ENCODE measurements around the gene NR1D2. TPM values are rescaled to one million over a fixed set of nuclear protein-coding genes. Genes with fewer than 3 reads are reported as not detected.

Gene NR1D2
- total and polyA plus RNA-seq, 2 donors (not counting 1 experiment from before 2014, with no cell fraction given): 9.9 to 58.2 TPM

DNA sequence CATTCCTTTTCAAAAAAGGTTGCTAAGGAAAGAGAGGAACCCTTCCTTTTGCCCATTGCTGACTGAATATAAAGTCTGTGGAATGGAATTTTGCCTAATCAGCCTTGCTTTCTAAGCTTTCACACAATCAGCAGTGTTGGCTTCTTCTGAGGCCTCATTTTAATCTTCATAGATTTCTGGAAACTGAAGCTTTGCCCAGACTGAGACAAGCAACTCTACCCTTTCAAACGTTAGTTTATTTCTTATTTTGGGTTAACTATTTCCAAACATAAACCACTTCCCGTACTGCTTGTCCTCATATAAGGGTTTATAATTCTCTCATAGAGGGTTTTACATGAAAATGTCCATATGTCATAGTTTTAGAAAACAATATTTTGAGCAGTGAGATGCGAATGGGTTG, 82.9 kb downstream of the NR1D2 start:
- intact Hi-C loops (cut with micrococcal nuclease): no loop called here
- POLR2A ChIA-PET: no interaction called here

More for the DNA sequence above, 82.9 kb downstream of the NR1D2 start:
- H3K27ac ChIP-seq (ENCODE audit: low read length in 2 of 2): no peak overlapping the region
- DNase-seq (no peak), ATAC-seq (ENCODE audit: low read depth) (no peak)
- H3K4me1 ChIP-seq (ENCODE audit: control insufficient read depth in 2 of 2, insufficient read depth in 2 of 2, low read length in 2 of 2): no peaks in the 10 kb centered on the region
- no peak overlapping the region for H3K27ac Mint-ChIP-seq
- H3K27me3 Mint-ChIP-seq: peaks cover 19% of the 10 kb centered on the region
- H4K20me1 ChIP-seq (ENCODE audit: control insufficient read depth, insufficient read depth, low read length, poor library complexity, severe bottlenecking): no peaks in the 10 kb centered on the region
- no peak overlapping the region for H3K9ac ChIP-seq (ENCODE audit: low read length)
- no peak overlapping the region for H3K4me3 Mint-ChIP-seq
- H3K4me2 ChIP-seq (replicated peaks; ENCODE audit: low read depth, low read length, poor library complexity, severe bottlenecking): no peak overlapping the region
- H3K9me3 Mint-ChIP-seq (ENCODE audit: insufficient read depth): peaks cover 4% of the 10 kb centered on the region
- CTCF ChIA-PET: no interaction called here
- H3K9me3 ChIP-seq (ENCODE audit: control extremely low read depth in 1 of 3, control insufficient read depth in 2 of 3, insufficient read depth in 1 of 3, low read length in 2 of 3): no peaks in the 10 kb centered on the region
- no peaks in the 10 kb centered on the region for H3K4me1 Mint-ChIP-seq
- no peaks in the 10 kb centered on the region for H3K27me3 ChIP-seq (replicated peaks in 1 of 4; ENCODE audit: control extremely low read depth in 1 of 4, control insufficient read depth in 3 of 4, insufficient read depth in 4 of 4, low read length in 3 of 4)
- TF ChIP-seq EZH2 (IDR thresholded peaks at IDR 0.05; ENCODE audit: borderline replicate concordance, insufficient read depth, low read depth, low read length, poor library complexity, severe bottlenecking): no peak
- TF ChIP-seq, protein P1, sequence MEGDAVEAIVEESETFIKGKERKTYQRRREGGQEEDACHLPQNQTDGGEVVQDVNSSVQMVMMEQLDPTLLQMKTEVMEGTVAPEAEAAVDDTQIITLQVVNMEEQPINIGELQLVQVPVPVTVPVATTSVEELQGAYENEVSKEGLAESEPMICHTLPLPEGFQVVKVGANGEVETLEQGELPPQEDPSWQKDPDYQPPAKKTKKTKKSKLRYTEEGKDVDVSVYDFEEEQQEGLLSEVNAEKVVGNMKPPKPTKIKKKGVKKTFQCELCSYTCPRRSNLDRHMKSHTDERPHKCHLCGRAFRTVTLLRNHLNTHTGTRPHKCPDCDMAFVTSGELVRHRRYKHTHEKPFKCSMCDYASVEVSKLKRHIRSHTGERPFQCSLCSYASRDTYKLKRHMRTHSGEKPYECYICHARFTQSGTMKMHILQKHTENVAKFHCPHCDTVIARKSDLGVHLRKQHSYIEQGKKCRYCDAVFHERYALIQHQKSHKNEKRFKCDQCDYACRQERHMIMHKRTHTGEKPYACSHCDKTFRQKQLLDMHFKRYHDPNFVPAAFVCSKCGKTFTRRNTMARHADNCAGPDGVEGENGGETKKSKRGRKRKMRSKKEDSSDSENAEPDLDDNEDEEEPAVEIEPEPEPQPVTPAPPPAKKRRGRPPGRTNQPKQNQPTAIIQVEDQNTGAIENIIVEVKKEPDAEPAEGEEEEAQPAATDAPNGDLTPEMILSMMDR (IDR thresholded peaks at IDR 0.05): no peak
- WGBS (ENCODE audit: insufficient coverage): 100% methylated on average over 1 of the region's 3 CpGs
- H2AFZ ChIP-seq (ENCODE audit: insufficient read depth, low read depth, low read length, poor library complexity, severe bottlenecking): no peak overlapping the region
- no peaks in the 10 kb centered on the region for H3K79me2 ChIP-seq (ENCODE audit: control insufficient read depth, insufficient read depth, low read length)
- no peaks in the 10 kb centered on the region for H3K36me3 ChIP-seq (replicated peaks in 1 of 2; ENCODE audit: control extremely low read depth in 1 of 2, control insufficient read depth in 1 of 2, extremely low read depth in 1 of 2, insufficient read depth in 2 of 2, low read length in 1 of 2)
- H3K4me3 ChIP-seq (ENCODE audit: control extremely low read depth in 1 of 5, extremely low read depth in 1 of 5, insufficient read depth in 1 of 5, low read depth in 2 of 5, low read length in 4 of 5): no peak overlapping the region

Other genes starting within 250 kb of the NR1D2 start
- 63.7 and 68.2 TPM in 2 replicates for gene UBE2E1, start 139.3 kb upstream of the NR1D2 start, total RNA-seq
- 46.7 and 48.7 TPM in 2 replicates for gene UBE2E1, start 139.3 kb upstream of the NR1D2 start, polyA plus RNA-seq
- 3.5 and 4.7 TPM in 2 replicates for gene NKIRAS1, start 28.3 kb upstream of the NR1D2 start, total RNA-seq
- gene NKIRAS1, start 28.3 kb upstream of the NR1D2 start, polyA plus RNA-seq: 1.6 and 2.9 TPM in 2 replicates
- 2,162 and 2,177 TPM in 2 replicates for gene RPL15, start 28.2 kb upstream of the NR1D2 start, total RNA-seq
- 3,896 and 5,195 TPM in 2 replicates for gene RPL15, start 28.2 kb upstream of the NR1D2 start, polyA plus RNA-seq